HL-60 (cell line): ENCODE data around the gene SLC25A25.
A peak's percentile ranks its signal among the peaks of the same experiment; 100 is the strongest.

ENCODE experiments used
- DNase-seq, 2 experiments: peaks; one replicate each; pipeline ENCODE4 v3.0.0-alpha.2; 2010 to 2020; ENCODE audit warnings: low read depth in 1 of 2, low spot score in 1 of 2
- H3K27ac ChIP-seq: fragments of 250-450 bp; sonication (Bioruptor Pico); replicated peaks from 2 replicates; pipeline ENCODE4 v1.5.1; 2020; ENCODE audit warnings: mild to moderate bottlenecking, moderate library complexity
- H3K27me3 ChIP-seq: fragments of 250-450 bp; sonication (Bioruptor Pico); 2 replicates; pipeline ENCODE4 v1.5.1; 2021; ENCODE audit warnings: mild to moderate bottlenecking, moderate library complexity; ENCODE audit not compliant: insufficient read depth, poor library complexity, severe bottlenecking
- H3K4me3 ChIP-seq: replicated peaks from 2 replicates; pipeline ENCODE4 v1.5.1; 2011; ENCODE audit warnings: mild to moderate bottlenecking, control low read depth, low read length; ENCODE audit not compliant: insufficient read depth
- CTCF ChIP-seq: IDR thresholded peaks from one replicate; pipeline ENCODE4 v1.5.1; 2011; ENCODE audit warnings: low read length, control low read depth, inconsistent platforms; ENCODE audit not compliant: insufficient read depth
- GABPA ChIP-seq: IDR thresholded peaks from 2 replicates; pipeline ENCODE4 v1.6.1; 2012; ENCODE audit warnings: low read depth
- POLR2AphosphoS5 ChIP-seq: IDR thresholded peaks from 2 replicates; pipeline ENCODE4 v1.6.1; 2012; ENCODE audit warnings: low read depth
- REST ChIP-seq: IDR thresholded peaks from 2 replicates; pipeline ENCODE4 v1.6.1; 2012; ENCODE audit warnings: low read depth; ENCODE audit not compliant: insufficient replicate concordance
- SPI1 ChIP-seq: IDR thresholded peaks from 2 replicates; pipeline ENCODE4 v1.6.1; 2012; ENCODE audit warnings: low read depth, mild to moderate bottlenecking, borderline replicate concordance

Gene SLC25A25

GRCh38 chr9:128125580-128126354 is 57.7 kb downstream of the SLC25A25 start:
- TF ChIP-seq SPI1 = no peak
- no peak for TF ChIP-seq REST
- no peak for TF ChIP-seq POLR2AphosphoS5
- no peak for TF ChIP-seq GABPA
- no peak for TF ChIP-seq CTCF
- DNase-seq = no peak
- H3K27me3 ChIP-seq = no peaks in the 10 kb centered on the region
- peak overlapping the region; percentile 93 for H3K4me3 ChIP-seq
- H3K27ac ChIP-seq = 0 out of 2 replicates have a peak overlapping the region, but pooled peaks have one; percentile 3

- Histone ChIP-seq H3K27ac (peak within 1 kb of the TSS; percentile 100), H3K4me3 (peak within 1 kb of the TSS; percentile 93), H3K27me3 (no peaks in the 10 kb centered on the region)
- DNase-seq = peak; percentile 72 to 81
- TF ChIP-seq SPI1 (no peak), REST (no peak), CTCF (no peak), GABPA (no peak), POLR2AphosphoS5 (peak; percentile 57; the same call in 1 of the 2 replicates)
Observed at GRCh38 chr9:128127568-128127989, 59.5 kb downstream of the SLC25A25 start, which contains the start of gene PTGES2. Gene PTGES2, minus strand, starts transcription at chr9:128127729. Its CDS starts 12 bp downstream, at chr9:128127717.

GRCh38 chr9:128127990-128128835 is 60.2 kb downstream of the SLC25A25 start:
- peak; percentile 80 to 88 for DNase-seq
- Histone ChIP-seq H3K27me3 (no peaks in the 10 kb centered on the region), H3K4me3 (peak overlapping the region; percentile 93), H3K27ac (peak overlapping the region; percentile 100)
- TF ChIP-seq SPI1 (no peak), GABPA (peak; percentile 68), POLR2AphosphoS5 (no peak; the same call in 1 of the 2 replicates), CTCF (no peak), REST (no peak)
